Colonic mucosa (tissue), 4 donors: Measurements from ENCODE around the gene HOXB7. TPM values are rescaled to one million over a fixed set of nuclear protein-coding genes. Genes with fewer than 3 reads are reported as not detected.

Experiments
- DNase-seq: peaks from one replicate; pipeline ENCODE4 v3.0.0-alpha.2; 2020
- H3K27ac ChIP-seq: fragments of 200-600 bp; one replicate; pipeline ENCODE4 v1.8.0; 2021
- H3K27me3 ChIP-seq: fragments of 200-600 bp; one replicate; pipeline ENCODE4 v1.8.0; 2021
- H3K36me3 ChIP-seq: fragments of 200-600 bp; one replicate; pipeline ENCODE4 v1.8.0; 2021
- H3K4me1 ChIP-seq: fragments of 200-600 bp; one replicate; pipeline ENCODE4 v1.8.0; 2021; ENCODE audit warnings: mild to moderate bottlenecking
- H3K4me3 ChIP-seq: fragments of 200-600 bp; one replicate; pipeline ENCODE4 v1.8.0; 2021
- H3K9ac ChIP-seq, 2 donors: one replicate each; pipeline ENCODE4 v1.7.0; 2013; ENCODE audit warnings: control low read depth in 2 of 2, low read depth in 2 of 2, low read length in 2 of 2
- H3K9me3 ChIP-seq: fragments of 200-600 bp; one replicate; pipeline ENCODE4 v1.8.0; 2021
- CTCF ChIP-seq: fragments of 200-600 bp; IDR thresholded peaks from one replicate; pipeline ENCODE4 v1.8.0; 2022; ENCODE audit warnings: antibody characterized with exemption, mild to moderate bottlenecking
- intact Hi-C: fragments of 100-400 bp; cut with DNase I; formaldehyde crosslinking; loops from one replicate; pipeline ENCODE4 v1.14.1; 2022
- total RNA-seq, 2 donors: library from RNA; stranded (reverse); fragmentation: NEBNext Ultra II Directional in 1 of 2; extraction: Animal tissue kit (Norgen Biotek cat#: 25700) in 1 of 2; gene quantifications; one replicate each; pipeline ENCODE4 v1.2.1, GENCODE V29; 2021
- donor health status: healthy.
- donor health status: DM: no; HTN: no; CAD: no.
- donor health status: DM: no; HTN: no; CAD: no.

The HOXB7 gene
- total RNA-seq, 2 donors from 2014 or later, result 25.9 to 31.4 TPM

- peaks cover 13% of the 10 kb centered on the region for H3K4me1 ChIP-seq
- H3K4me3 ChIP-seq, result no peak overlapping the region
- intact Hi-C loops, result loop anchor here (5.0 kb wide), 1 partner anchor 275 kb away; no protein-coding TSS in a partner anchor
- no peak for TF ChIP-seq CTCF
- H3K27ac ChIP-seq, result no peak overlapping the region
- no peak for DNase-seq
- H3K9me3 ChIP-seq, result no peaks in the 10 kb centered on the region
- peak overlapping the region; percentile 45 to 66 for H3K9ac ChIP-seq
- H3K27me3 ChIP-seq, result peaks cover 45% of the 10 kb centered on the region
- H3K36me3 ChIP-seq, result no peaks in the 10 kb centered on the region
Measured at GRCh38 chr17:48616717-48617470, 6.1 kb upstream of the HOXB7 start.

- intact Hi-C loops, result loop anchor here (5.0 kb wide), 1 partner anchor 274 kb away; no protein-coding TSS in a partner anchor
- H3K27me3 ChIP-seq, result peaks cover 40% of the 10 kb centered on the region
- no peak for TF ChIP-seq CTCF
- no peak overlapping the region for H3K27ac ChIP-seq
- no peak overlapping the region for H3K4me3 ChIP-seq
- no peak for DNase-seq
- no peaks in the 10 kb centered on the region for H3K9me3 ChIP-seq
- H3K9ac ChIP-seq, result peak overlapping the region in 1 of 2 donors; percentile 48
- H3K4me1 ChIP-seq, result peaks cover 13% of the 10 kb centered on the region
- H3K36me3 ChIP-seq, result no peaks in the 10 kb centered on the region
Measured at GRCh38 chr17:48615963-48616716, 5.3 kb upstream of the HOXB7 start.

- no peak for TF ChIP-seq CTCF
- Histone ChIP-seq H3K9me3 (no peaks in the 10 kb centered on the region), H3K27ac (no peak within 1 kb of the TSS), H3K4me1 (peaks cover 13% of the 10 kb centered on the region), H3K27me3 (peaks cover 34% of the 10 kb centered on the region), H3K9ac (peak within 1 kb of the TSS; percentile 71 to 75), H3K36me3 (no peaks in the 10 kb centered on the region), H3K4me3 (peak within 1 kb of the TSS; percentile 57)
- no peak for DNase-seq
- intact Hi-C loops, result loop anchor here (5.0 kb wide), 1 partner anchor 273 kb away; no protein-coding TSS in a partner anchor
Measured at GRCh38 chr17:48615047-48615962, 4.5 kb upstream of the HOXB7 start, which contains the start of gene HOXB8. Gene HOXB8, minus strand, starts transcription at chr17:48615292. Its CDS starts 588 bp downstream, at chr17:48614704.

- Histone ChIP-seq H3K36me3 (no peaks in the 10 kb centered on the region), H3K27ac (no peak overlapping the region), H3K9ac (peak overlapping the region; percentile 71 to 75), H3K9me3 (no peaks in the 10 kb centered on the region), H3K4me3 (peak overlapping the region; percentile 57), H3K4me1 (peaks cover 15% of the 10 kb centered on the region), H3K27me3 (peaks cover 32% of the 10 kb centered on the region)
- intact Hi-C loops, result no loop called here
- no peak for DNase-seq
- TF ChIP-seq CTCF, result no peak
Measured at GRCh38 chr17:48613862-48614694, 3.3 kb upstream of the HOXB7 start.
